Femur (tissue), 1 donor: Measurements from ENCODE around the gene GRM1.

Experiments used
- DNase-seq: peaks from one replicate; pipeline ENCODE4 v3.0.0-alpha.2; 2017

Gene GRM1

DNA sequence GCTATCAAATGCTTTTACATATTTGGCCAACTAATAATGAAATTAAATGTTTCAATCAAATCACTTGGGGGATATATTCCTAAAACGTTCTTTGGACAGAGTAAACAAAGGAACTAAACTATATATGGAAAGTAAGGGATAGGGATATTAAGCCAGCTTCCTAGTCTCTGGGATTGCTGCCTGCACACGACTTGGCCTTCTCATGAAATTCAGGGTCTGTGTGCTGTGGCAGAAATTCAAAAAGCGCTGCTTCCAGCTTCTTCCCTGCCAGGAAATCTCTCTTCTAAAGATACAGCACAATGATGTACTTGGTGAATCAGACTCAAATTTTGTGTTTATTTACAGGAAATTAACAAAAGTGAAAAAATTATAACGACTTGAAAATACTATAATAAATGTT lies 308.5 kb downstream of the GRM1 start:
- peak; percentile 78 for DNase-seq

DNA sequence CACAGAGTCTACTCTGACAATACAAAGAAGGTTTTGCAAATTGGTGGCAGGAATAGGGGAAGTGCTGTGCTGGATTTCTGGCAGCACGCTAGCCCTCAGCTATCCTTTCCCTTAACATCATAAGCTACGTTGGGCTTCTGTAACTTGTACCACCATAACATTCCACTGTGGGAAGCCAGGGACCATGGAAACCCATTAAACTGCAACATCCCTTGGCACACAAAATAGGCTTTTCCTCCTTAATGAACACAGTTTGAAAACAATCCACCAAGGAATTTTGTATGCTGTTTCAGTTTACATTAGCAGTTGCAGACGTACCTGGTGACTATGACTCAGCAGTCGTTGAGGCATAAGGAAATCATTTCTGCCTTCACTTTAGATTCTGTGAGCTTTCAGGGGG lies 310.9 kb downstream of the GRM1 start:
- DNase-seq = peak; percentile 24

DNA sequence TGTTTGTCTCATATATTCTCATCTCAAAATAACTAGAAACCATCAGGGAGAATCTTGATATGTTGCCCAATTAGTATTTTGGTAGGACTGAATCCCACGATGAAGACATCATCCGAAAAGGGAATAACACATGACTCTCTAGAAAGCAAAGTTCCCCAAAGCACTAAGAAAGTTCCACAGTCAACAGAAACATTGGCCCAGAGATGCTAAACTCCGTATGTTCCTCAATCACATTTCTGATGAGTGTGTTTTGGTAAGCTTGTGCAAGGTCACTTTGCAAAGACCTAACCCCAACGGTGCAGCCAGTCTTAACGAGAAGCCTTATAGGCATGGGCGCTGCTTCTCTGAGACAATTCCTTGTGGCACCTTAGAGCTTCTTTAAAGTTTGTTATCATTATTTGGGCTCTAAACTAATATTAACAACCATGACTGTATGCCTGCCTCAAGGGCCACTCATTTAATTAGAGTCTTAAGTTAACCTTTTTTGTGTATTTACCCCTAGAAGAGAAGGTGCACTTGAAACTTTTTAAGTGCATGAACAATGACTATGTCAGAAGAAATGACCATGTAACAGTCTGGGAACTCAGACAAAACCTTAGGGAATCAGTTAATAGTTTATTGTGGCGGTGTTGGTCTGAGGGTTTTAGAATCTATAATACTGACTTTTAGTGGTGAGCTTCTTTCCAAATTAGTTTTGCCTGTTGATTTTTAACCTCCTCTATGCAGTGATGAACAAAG lies 312.8 kb downstream of the GRM1 start:
- DNase-seq = no peak

DNA sequence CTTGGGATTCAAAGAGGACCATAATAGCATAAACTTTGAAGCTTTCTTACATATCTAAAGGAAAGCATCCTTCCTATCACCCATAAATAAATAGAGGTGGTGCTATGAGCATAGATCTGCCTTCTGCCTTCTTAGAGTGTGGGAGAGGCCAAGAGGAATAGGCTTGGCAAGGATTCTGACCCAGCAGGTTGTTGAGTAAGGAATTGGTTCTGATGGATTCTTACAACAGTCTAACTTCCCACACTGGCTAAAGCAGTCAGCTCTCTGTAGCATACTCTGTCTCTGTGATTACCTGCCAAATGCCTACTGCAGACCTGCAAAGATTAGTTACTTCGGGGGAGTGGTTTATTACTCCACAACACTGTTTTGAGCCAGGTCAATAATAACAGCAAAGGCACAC lies 316.7 kb downstream of the GRM1 start:
- DNase-seq = no peak

DNA sequence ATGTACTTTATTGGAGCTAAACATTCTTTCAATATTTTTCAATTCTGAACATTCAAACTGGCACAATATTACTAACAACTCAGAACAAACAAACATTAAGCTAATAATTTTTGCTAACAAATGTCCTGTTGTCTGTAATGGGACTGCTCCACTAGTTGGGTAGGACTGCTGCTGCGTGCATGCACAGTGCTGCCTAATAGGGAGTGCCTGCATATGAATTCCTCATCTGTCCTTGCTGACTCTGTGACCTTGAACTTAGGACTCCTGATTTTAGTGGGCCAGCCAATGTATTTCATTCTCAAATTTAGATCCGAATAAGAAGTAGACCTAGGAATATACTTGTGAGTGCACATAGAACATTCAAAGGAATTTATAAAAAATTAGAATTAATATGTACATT lies 318.2 kb downstream of the GRM1 start:
- DNase-seq = no peak

DNA sequence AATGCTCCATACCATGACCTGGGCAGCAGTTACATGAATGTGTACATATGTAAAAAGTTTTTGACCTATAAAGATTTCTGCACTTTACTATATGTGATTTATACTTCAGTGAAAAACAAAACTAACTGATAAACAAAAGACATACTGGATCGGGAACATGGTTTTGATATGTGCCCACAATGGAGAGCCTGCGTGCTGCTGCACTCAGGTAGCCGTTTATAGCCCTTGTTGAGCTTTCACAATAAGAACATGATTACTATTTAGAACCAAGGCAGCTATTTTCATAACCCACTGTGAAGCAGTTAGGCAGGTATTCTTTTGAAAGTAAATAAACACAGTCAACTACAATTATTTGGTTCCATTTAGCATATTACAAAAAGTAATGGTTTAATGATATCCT lies 318.8 kb downstream of the GRM1 start:
- no peak for DNase-seq

DNA sequence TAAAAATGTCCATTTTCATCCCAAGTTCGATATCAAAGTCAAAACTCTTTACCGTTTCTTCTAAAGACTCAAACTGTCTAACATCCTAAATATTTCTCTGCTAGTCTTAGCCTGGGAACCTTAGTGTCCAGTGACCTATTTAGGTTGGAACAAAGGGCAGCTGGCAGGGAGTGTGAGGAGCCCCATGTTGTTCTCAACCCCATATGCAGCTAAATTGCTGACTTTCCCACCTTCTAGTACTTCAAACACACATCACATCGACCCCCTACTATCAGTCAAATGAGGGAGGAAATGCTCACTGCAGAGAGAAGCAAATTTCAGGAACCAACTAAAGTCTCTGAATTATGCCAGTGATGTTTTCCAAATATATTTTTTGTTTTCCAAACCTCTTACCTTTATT lies 322.2 kb downstream of the GRM1 start:
- DNase-seq = no peak

DNA sequence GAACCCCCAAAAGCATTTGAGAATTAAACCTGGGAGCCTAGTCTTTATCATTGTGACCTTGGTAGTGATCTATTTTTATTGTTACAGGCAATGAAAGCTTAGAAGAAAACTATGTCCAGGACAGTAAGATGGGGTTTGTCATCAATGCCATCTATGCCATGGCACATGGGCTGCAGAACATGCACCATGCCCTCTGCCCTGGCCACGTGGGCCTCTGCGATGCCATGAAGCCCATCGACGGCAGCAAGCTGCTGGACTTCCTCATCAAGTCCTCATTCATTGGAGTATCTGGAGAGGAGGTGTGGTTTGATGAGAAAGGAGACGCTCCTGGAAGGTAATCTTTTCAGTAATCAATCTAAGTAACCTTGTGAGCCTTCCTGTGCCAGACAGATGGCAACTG lies 323.3 kb downstream of the GRM1 start:
- DNase-seq = no peak

DNA sequence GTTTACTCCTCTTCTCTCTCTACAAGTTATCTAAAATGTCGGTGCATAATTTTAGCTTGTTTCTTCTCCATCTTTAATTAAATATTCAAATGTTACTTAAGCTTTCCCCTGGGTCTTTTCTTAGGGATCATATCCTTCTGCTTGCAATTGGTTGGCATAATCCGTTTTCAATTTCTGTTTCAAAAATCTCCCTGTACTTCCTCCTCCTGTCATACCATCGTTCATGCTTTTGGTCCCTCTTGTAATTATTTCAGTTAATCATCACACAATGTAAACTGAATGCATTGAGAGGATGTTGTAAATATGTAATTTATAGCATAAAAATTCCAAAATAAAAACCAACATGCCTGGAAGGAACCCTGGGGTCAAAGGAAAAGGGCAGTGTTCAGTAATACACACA lies 325.6 kb downstream of the GRM1 start:
- no peak for DNase-seq

DNA sequence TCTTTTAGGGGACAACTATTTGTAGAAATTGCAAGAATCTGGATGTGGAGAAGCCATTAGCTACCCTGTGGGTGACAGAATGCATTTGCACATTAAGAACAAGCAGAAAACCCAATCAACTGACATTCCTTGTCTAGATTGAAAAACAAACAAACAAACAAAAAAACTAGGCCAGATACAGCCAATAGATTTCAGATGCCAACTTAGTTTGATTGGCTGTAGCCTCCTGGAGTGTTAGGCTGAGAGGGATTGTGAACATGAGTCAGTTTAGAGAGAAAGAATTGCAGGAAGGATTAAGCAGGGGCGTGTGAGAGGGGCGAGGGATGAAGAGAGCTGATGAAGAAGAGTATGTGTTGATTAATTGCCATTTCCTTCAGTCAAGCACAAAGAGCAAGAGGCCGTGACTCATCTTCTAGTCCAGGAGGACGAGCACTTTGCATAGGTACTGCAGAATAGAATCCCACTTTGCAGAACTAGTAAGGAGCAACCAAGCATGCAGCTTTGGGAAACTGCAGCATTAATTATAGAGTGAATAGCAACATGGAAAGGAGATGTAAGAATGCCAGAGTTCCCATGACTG lies 326.7 kb downstream of the GRM1 start:
- no peak for DNase-seq

DNA sequence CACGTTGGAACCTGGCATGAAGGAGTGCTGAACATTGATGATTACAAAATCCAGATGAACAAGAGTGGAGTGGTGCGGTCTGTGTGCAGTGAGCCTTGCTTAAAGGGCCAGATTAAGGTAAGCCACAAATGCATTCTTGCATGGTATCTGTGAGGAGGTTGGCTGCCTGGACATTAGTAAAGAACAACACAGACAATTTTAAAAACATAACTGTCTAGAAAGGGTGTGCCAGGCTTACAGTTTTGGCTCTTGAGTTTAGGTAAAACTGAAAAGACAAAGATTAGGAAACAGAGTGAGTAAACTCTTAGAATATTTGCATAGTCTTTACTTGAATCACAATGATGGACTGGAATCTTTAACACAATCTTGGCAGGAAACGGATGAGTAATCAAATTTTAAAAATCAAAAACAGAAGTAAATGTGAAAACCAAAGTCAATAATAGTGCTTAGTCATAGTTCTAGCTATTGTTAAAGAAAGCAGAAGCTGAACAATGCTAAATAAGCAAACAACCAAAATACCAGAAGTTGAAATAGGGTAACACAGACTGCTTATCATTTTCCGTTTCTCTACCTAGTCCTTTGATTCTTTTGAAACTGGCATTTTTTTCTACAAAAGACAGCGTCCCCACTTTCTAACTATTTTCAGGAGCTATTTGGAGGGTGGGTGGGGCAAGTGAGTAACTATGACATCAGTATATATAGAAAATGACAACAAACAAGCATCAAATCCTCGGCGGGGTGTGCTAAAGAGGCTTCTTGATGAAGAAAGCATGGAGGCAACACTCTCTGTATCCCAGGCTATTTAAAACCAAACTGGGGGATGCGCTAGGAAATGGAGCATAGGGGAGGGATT lies 328.9 kb downstream of the GRM1 start:
- DNase-seq = no peak

DNA sequence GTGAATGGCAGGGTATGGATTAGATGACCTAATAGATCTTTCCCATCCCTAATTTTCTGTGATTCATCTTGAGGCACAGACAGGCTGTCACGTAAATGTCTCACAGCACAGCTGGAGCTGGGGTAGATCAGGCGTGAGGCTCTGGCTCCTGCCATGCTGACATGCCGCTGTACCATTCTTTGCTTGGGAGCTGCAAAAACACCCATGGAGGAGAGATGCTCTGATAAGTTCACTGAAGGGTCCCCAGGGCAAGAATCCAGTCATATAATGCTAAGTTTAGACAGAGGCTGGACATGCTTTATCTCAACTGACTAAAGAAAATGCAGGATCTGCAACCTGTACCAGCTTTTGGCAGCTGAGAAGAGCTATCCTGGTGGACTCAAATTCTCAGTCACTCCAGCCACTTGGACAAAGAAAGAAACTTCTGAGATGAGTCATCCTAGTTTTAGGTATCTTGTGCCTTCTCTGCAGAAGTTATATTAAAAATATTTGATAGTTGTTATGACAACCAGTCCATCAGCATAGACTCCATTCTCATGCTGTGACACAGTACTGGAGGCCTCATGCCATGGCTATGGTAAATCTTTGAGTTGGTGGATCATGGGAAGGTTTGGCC lies 329.7 kb downstream of the GRM1 start:
- no peak for DNase-seq

DNA sequence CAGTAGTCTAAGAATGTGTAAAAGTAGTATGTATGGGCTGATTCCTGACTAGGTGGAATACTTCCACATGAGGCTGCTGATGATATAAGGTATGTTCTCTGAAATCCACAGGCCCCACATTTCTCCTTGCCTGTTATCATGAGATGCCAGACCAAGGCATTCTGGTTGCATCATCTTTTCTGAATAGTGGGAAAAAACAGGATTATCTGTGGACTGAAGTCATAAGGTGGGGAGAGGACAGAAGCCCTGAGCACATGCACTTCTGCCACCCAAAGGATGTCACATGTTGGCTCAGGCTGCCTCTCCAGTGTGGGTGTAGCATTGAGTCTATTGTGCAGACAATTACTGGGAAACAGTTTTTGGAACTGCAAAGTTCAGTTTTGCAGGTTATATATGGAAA lies 330.3 kb downstream of the GRM1 start:
- DNase-seq = no peak

DNA sequence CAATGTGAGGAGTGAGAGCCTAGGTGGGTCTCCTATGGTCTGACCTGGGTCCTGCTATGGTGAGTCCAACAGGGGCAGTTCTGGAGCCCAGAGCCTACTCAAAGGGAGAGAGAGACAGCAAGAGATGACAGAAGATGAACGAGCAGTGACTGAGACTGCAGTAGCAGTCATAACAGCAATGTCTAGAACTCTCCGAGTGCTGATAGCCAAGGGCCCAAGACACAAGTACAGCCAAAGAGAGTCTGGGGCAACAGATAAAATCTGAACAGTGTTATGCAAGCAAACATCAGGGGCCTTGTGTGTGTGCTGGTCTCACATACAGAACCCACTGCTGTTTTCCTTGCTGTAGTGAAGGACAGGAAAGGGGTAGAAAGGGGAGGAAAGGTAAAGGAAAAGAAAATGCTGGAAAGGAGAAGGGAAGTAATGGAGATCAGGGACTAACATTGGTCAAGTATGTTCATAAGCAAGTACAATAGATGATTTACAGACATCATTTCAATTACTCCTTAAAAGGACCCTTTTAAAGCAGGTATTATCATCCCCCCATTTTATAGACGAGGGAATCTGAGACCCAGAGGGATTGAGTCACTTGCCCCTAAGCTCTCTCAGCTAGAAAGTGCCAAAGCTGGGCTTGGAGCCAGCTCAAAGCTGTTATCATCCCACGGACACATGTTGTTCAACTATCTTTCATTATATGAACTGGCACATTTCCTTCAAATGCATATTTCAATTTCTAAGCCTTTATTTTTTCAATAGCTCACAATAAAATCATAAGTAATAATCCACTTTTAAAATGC lies 332.5 kb downstream of the GRM1 start:
- DNase-seq = no peak

DNA sequence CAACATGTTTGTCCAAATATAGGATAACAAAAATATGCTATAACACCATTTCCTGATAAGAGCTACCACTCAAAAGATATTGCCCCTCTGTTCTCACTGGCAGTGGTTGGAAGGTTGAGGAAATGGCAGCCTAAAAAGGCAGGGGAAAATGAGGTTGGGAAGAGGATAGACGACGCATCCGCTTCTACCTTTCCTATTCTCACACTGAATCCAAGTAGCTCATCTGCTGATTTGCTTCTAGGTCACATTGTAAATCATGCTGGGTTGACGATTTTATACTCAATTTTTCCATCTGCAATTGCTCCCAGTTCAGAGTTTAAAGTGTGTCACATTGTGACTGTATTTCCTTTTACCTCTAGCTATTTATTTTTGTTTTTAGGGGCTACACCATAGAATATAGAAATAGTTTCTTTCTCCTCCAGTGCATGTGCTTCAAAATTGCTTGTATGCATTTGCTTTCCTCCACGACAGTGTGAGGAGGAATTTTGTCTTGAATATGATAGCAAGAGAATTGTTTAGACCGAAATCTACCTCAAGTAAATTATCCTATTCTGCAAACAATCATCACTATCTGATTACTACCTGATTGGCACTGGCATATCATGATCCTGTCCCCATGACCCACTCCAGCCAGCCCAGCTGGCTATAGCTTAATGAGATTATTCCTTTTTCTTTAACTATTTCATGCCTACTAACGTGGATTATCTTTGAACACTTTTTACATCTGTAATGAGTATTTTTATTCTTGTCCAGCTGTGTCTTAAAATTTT lies 335.2 kb downstream of the GRM1 start:
- no peak for DNase-seq

DNA sequence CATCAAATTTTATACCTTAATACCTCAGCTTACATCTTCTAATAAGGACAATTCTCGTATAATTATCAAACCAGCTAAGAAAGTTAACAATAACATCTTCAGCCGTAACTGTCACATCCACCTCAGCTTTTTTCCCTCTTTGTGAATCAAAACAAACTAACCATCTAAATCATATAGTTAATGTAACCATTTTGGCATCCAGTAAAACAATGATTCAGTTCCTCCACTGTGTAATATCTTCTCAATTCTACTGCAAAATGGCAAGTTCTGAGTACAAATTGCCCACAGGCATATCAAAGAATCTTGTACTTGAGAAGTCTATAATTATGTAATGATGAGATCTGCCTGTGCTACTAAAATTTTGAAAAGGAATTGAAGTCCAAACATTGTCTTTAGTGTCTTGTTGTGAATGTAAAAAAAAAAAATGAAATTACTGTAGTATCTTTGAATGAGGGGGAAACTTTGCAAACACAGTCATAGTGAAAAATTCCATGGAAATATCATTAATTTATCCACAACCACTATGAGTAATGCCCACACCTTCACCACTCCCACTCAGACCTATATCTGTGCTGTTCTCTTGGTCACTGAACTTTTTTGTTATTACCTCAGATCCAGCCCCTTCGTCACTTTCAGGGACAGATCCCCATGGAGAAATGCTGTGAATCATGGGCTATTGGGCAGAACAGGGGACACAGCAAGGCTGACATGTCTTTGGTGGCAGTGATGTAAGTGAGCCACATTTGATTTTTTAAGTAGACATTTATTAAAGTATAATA lies 336.1 kb downstream of the GRM1 start:
- DNase-seq = no peak

DNA sequence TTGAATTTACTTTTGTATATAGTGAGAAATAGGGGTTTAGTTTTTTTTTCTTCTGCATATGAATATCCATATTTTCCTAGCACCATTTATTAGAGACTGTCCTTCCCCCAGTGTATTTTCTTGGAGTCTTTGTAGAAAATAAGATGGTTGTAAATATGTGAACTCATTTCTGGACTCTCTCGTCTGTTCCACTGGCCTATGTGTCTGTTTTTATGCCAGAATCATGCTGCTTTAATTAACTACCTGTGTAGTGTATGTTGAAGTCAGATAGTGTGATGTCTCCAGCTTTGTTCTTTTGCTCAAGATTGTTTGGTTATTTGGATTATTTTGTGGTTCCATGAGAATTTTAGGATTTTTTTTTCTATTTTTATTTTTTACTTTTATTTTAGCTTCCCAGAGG lies 338.2 kb downstream of the GRM1 start:
- DNase-seq = no peak

DNA sequence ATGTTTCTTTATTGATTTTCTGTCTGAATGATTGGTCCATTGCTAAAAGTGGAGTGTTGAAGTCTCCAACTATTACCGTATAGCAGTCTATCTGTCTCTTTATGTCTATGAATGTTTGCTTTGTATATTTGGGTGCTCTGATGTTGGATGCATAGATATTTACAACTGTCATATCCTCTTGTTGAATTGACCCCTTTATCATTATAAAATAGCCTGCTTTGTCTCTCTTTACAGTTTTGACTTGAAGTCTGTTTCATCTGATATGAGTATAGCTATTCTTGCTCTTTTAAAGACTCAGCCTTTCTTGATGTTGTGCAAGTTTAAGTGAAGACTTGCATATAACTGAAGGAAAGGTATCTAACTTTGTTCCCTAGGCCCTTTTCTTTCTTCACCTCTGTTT lies 341.0 kb downstream of the GRM1 start:
- DNase-seq = no peak

DNA sequence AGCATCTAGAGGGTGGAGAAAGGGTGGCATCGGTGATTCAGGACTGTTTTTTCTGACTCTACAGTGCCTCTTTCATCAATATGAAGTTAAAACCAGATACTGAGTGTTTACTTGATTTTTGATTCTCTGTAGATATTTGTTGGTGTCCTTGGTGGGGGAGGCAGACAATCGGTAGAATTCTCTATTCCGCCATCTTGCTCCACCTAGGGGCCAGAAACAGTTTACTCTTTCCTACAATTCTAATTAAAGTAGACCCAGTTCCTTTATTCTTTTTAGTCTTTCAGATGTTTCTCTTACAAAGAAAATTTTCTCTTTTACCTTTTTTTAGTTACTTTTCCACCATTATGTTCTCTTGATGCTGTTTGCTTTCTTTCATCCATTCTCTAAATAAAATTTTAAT lies 352.6 kb downstream of the GRM1 start:
- no peak for DNase-seq

DNA sequence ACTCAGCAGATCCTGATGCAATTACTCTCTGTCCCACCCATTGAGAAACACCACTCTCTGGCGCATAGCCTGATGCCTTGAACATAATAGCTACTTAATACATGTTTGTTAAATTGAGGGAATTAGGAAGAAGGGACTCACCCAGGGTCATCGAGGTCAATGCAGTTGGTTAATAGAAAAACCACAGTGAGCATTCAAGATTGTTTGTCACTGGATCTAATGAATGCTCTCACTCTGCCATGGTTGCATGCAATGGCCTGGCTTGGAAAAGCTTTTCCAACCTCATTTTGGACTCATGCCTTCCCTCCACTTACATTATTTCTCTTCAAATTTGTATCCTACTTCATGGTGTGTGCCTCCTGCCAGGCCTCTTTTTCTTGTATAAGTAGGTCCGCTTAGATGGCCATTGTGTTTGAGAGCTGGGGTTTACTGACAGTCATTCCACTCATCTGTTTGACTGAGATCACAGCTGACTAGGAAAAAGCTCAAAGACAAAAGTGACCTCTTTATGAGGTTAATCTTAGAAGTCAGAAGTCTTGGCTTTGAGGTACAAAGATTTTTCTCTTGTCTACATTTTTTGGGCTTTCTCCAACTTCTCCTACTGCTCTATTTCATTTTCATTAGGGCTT lies 360.0 kb downstream of the GRM1 start:
- no peak for DNase-seq

DNA sequence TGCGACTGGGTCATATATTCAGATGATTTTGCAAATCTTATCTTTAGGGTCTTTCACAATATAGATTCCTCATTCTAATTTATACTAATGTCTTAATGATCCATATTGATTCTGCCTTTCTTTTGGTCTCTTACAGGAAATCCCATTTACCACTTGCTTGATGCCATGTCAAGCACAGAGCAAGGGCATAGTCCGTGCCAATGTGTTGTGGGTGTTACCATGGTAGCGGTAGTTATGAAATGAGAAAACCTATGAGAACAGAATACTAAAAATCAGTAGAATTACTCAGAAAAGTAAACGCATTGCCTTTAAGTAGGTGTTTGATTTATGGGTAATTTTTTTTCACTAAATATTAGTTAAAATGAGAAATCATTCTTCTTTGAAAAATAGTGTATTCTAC lies 360.9 kb downstream of the GRM1 start:
- no peak for DNase-seq
